Measurements from ENCODE around the gene STXBP4.
"Not testable (repeated sequence)": the region's sequence is repeated elsewhere in the genome, so short reads cannot be mapped to it uniquely, and the experiment has no call there.

The STXBP4 gene

GRCh38 chr17:55067697-55068439 lies 99.3 kb downstream of the STXBP4 start:
- DNase-seq (ENCODE audit: low spot score): no peak
- in situ Hi-C loops (cut with MboI; ENCODE audit: low sequenced_read_pairs, unreplicated experiment): no loop called here

GRCh38 chr17:55068862-55069811 lies 100.6 kb downstream of the STXBP4 start:
- TF ChIP-seq CTCF (IDR thresholded peaks at IDR 0.05; ENCODE audit: borderline replicate concordance, control extremely low read depth, extremely low read depth, insufficient read depth, missing control alignments): no peak
- in situ Hi-C loops (cut with MboI; ENCODE audit: low sequenced_read_pairs, unreplicated experiment): no loop called here
- DNase-seq (ENCODE audit: low spot score): no peak

More at GRCh38 chr17:55067697-55068439, 99.3 kb downstream of the STXBP4 start:
- TF ChIP-seq CTCF (IDR thresholded peaks at IDR 0.05; ENCODE audit: borderline replicate concordance, control extremely low read depth, extremely low read depth, insufficient read depth, missing control alignments): no peak

DNA sequence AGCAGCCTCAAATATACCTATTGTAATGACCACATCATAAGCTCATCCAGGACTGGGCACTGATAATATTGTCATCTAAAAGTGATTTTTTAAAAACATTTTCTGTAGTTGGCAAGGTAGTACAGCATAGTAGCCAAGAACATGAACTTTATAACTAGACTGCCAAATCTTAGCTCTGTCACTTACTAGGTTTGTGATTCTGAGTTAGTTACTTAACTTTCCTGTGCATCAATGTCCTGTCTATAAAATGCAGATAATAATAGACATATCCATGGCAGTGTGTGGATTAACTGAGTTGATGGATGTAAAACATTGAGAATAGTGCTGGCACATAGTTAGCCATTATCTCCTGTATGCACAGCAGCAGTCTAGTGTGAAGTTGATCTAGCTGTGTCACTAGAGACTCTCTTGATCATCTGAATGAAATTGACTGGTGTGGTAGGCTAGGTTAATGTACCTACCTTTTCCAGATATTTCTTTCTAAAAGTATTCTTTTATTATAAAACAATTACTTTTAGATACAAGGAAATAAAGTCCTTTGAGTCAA lies 101.5 kb downstream of the STXBP4 start:
- TF ChIP-seq CTCF (IDR thresholded peaks at IDR 0.05; ENCODE audit: borderline replicate concordance, control extremely low read depth, extremely low read depth, insufficient read depth, missing control alignments): no peak
- no peak for DNase-seq (ENCODE audit: low spot score)
- in situ Hi-C loops (cut with MboI; ENCODE audit: low sequenced_read_pairs, unreplicated experiment): no loop called here

GRCh38 chr17:55072898-55073297 lies 104.3 kb downstream of the STXBP4 start:
- in situ Hi-C loops (cut with MboI; ENCODE audit: low sequenced_read_pairs, unreplicated experiment): no loop called here
- DNase-seq (ENCODE audit: low spot score): no peak
- no peak for TF ChIP-seq CTCF (IDR thresholded peaks at IDR 0.05; ENCODE audit: borderline replicate concordance, control extremely low read depth, extremely low read depth, insufficient read depth, missing control alignments)

DNA sequence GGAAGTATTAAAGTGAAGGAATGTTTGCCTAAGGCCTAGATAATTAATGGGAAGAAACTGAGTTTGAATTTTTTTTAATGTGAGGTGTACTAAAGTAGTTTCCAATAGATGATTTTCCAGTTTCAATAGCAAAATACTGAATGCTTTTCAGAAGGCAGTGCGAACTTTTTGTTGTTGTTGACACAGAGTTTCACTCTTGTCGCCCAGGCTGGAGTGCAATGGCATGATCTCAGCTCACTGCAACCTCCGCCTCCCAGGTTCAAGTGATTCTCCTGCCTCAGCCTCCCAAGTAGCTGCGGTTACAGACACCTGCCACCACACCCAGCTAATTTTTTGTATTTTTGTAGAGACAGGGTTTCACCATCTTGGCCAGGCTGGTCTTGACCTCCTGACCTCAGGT lies 104.9 kb downstream of the STXBP4 start:
- DNase-seq (ENCODE audit: low spot score); in situ Hi-C loops (cut with MboI; ENCODE audit: low sequenced_read_pairs, unreplicated experiment): not testable (repeated sequence)

- TF ChIP-seq CTCF (IDR thresholded peaks at IDR 0.05; ENCODE audit: borderline replicate concordance, control extremely low read depth, extremely low read depth, insufficient read depth, missing control alignments): no peak
- in situ Hi-C loops (cut with MboI; ENCODE audit: low sequenced_read_pairs, unreplicated experiment): no loop called here
- no peak for DNase-seq (ENCODE audit: low spot score)
Measured at GRCh38 chr17:55081559-55081958, 113.0 kb downstream of the STXBP4 start.
